Thyroid gland (tissue), 4 donors: ENCODE results near the gene TCF7L2.

Source experiments
- POLR2A ChIP-seq, 2 donors: fragments of 450-650 bp; IDR thresholded peaks; one replicate each; pipeline ENCODE4 v1.6.1; 2017; ENCODE audit warnings: antibody characterized with exemption in 2 of 2, mild to moderate bottlenecking in 2 of 2, moderate library complexity in 1 of 2
- TF ChIP-seq, protein P1 (sequence below), 6 experiments: fragments of 200-600 bp in 3 of 6; fragments of 450-650 bp in 3 of 6; sonication (generic) in 3 of 6; IDR thresholded peaks; one replicate each; pipeline ENCODE4 v1.5.1; 2016 to 2019; ENCODE audit warnings: antibody characterized with exemption in 6 of 6, mild to moderate bottlenecking in 2 of 6, inconsistent platforms in 1 of 6, moderate library complexity in 1 of 6

DNA sequence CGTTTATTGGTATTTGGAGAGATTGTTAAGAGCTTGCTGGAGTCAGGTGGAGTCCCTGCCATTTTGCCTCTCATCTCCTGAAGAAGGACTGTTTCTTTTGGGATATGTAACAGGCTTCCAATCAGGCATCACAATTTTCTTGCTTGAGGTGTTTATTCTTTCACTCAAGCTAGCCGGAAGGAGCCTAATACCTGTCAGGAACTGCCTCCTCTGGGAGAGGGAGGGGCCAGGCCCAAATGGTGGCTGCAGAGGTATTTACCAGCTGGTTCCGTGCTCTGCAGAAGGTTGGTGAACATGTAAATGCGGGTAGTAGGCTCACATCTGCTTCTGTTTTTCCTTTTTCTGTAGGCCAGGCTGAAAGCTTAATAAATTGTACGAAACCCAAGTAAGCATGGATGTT, 114.0 kb downstream of the TCF7L2 start:
- TF ChIP-seq, protein P1, sequence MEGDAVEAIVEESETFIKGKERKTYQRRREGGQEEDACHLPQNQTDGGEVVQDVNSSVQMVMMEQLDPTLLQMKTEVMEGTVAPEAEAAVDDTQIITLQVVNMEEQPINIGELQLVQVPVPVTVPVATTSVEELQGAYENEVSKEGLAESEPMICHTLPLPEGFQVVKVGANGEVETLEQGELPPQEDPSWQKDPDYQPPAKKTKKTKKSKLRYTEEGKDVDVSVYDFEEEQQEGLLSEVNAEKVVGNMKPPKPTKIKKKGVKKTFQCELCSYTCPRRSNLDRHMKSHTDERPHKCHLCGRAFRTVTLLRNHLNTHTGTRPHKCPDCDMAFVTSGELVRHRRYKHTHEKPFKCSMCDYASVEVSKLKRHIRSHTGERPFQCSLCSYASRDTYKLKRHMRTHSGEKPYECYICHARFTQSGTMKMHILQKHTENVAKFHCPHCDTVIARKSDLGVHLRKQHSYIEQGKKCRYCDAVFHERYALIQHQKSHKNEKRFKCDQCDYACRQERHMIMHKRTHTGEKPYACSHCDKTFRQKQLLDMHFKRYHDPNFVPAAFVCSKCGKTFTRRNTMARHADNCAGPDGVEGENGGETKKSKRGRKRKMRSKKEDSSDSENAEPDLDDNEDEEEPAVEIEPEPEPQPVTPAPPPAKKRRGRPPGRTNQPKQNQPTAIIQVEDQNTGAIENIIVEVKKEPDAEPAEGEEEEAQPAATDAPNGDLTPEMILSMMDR (IDR thresholded peaks at IDR 0.05) = no peak
- no peak for TF ChIP-seq POLR2A (IDR thresholded peaks at IDR 0.05)
